NCI-H1694 (cell line): Measurements from ENCODE around the gene FOLR2.
"Not testable (repeated sequence)": the region's sequence is repeated elsewhere in the genome, so short reads cannot be mapped to it uniquely, and the experiment has no call there.

Experiments
- DNase-seq: peaks from one replicate; lab custom pipeline; 2025; lab: John Stamatoyannopoulos, UW

The FOLR2 gene

DNA sequence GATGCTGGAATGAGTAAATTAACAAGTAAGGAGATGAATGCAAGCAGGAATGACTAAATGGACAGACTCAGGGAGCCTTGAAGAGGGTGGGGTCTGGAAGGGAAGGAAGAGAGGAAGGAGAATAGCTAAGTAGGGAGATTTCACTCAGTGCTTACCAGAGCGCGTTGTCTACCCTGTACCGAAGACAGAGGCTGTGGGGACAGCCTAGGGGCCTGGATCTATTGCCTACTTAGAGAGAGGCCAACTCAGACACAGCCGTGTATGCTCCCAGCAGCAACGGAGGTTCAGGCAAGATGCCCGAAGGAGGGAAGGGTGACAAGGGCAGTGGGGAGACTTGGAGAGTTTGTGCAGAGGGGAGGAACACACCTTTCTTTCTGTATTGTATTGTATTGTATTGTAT is at the start of gene FOLR2:
TSS of gene FOLR2 (plus strand) at position 157 of the 400 bp plus-strand sequence. CDS start 1,791 bp downstream, outside the sequence.
- no peak for DNase-seq

DNA sequence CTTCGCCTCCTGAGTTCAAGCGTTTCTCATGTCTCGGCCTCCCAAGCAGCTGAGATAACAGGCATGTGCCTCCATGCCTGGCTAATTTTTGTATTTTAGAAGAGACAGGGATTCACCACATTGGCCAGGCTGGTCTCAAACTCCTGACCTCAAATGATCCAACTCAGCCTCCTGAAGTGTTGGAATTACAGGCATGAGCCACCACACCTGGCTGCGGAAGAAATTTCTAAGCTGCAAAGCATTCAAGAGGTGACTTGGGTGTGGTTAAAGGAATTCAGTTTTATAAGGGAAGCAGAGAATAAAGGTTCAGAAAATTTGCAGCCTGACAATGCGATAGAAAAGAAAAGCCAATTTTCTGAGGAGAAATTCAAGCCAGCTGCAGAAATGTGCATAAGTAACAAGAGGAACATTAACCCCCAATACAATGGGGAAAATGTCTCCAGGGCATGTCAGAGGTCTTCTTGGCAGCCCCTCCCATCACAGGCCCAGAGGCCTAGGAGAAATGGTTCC is 47.5 kb upstream of the FOLR2 start:
- DNase-seq = not testable (repeated sequence)

DNA sequence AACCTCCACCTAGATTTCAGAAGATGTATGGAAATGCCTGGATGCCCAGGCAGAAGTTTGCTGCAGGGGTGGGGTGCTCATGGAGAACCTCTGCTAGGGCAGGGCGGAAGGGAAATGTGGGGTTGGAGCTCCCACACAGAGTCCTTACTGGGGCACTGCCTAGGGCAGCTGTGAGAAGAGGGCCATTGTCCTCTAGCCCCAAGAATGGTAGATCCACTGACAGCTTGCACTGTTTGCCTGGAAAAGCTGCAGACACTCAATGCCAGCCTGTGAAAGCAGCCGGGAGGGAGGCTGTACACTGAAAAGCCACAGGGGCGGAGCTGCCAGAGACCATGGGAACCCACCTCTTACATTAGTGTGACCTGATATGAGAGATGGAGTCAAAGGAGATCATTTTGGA is 46.8 kb upstream of the FOLR2 start:
- DNase-seq = not testable (repeated sequence)

DNA sequence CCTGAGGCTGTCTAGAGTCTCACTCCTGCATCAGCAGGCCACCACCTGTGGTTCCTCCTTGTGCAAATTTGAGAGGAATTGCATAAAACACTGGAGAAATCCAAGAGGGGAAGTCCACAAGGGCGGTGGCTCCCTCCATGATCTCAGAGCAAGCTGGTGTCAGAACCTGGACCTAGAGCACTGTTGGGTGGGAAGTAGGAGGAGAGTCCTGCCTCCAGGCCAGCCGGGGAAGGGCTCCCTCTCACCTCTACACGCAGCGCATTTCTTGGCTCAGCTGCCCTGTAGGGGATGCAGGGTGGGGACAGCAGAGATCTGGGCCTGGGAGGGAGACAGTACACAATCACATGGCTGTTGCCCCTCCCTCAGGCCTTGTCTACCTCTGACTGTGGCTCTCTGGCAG is 44.6 kb upstream of the FOLR2 start:
- DNase-seq = not testable (repeated sequence)

DNA sequence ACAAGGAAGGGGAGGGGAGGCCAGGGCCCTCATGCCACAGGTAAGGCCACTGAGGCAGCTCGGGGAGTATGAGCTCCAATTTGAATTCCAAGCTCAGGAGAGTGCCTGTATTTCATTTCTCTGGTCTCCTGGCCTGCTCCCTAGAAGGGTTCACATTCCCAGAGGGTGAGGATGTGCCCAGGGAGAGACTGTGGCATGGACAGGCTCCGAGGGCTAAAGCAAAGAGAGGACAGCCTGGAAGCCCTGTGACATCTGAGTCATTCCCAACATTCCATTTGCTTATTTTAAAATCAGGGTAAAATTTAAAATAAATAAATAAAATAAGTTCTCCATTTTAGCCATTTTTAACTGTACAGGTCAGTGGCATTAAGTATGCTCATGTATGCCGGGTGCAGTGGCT is 43.3 kb upstream of the FOLR2 start:
- DNase-seq = no peak

DNA sequence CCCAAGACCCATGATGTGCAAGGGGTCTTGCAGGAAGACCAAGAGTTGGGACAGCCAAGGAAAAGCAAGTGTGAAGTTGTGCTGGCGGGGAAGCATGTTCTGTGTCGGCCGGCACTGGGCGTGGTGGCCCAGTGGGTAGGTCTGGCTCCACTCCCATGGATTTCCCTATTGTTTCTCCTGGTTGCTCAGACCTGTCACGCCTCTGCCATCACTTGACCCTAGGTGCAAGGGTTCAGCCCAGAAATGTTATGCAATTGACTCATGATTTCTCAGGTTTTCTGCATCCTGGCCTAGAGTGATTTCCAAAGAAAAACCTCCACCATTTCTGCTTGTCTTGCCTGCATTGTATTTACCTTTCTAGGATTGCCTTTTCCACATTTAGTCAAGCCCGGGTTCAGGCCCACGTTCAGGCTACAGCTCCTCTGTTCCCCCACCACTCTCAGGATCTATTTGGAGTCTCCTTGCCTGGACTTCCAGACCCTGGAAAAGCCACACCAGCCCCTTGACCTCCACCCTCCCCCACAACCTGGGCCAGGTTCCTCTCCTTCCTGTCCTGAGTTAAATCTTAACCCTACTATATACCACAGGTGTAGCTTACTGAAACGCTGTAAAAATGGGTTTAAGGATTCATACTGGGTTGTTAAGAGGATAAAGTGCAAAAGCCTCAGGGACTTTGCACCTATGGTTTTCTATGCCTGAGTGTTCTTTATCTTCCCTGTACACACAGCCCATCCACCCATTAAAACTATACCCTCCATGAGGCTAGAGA is 42.1 kb upstream of the FOLR2 start:
- DNase-seq = no peak

DNA sequence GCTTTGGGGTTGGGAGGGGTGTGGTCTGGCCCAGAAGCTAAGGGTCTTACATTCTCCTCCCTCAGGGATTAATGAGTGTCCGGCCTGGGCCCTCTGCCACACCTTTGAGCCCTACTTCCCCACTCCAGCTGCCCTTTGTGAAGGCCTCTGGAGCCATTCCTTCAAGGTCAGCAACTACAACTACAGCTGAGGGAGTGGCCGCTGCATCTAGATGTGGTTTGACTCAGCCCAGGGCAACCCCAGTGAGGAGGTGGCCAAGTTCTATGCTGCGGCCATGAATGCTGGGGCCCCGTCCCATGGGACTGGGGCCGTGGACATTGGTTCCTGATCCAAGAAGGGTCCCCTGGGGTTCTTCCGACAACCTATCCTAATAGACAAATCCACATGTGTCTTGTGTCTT is 38.9 kb upstream of the FOLR2 start:
- DNase-seq = no peak

DNA sequence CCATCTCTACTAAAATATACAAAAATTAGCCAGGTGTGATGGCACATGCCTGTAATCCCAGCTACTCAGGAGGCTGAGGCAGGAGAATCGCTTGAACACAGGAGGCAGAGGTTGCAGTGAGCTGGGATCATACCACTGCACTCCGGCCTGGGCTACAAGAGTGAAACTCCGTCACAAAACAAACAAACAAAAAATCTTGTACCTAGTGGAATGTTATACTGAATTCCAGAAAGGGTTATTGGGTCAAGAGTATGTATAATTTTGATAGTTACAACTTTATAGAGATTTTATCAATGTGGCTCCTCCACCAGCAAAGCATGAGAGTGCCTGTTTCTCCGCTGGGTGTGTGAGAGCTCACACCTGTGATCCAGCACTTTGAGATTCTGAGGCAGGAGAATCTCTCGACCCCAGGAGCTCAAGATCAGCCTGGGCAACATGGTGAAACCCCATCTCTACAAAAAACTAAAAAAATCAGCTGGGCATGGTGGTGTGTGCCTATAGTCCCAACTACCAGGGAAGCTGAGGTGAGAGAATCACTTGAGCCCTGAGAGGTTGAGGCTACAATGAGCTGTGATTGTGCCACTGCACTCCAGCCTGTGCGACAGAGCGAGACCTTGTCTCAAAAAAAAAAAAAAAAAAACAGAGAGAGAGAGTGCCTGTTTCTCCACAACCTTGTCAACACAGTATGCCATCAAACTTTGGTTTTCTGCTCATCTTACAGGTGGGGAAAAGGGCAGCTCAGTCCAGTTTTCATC is 37.4 kb upstream of the FOLR2 start:
- no peak for DNase-seq

DNA sequence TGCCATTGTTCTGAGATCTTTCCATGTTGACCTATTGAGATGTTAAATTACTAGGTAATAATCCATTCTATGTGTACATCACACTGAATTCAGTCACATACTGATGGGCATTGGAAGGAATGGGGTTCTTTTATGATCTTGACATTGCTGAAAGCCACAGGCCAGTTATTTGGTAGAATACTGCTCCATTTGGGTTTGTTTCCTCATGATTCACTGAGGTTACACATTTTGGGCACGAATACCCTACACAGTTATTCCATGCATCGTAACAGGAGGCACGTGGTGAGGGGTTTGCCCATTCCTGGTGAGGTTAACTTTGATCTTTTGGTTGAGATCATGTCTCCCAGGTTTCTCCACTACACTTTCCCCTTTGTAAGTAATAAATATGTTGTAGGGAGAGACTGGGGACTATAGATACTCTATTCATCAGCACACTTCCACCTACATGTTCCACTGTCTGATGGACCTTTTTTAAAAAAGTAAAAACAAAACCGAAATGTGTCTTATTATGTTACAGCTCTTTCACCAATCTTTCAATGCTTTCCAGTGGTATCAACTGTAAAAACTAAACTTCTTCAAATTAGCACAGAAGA is 36.7 kb upstream of the FOLR2 start:
- no peak for DNase-seq

DNA sequence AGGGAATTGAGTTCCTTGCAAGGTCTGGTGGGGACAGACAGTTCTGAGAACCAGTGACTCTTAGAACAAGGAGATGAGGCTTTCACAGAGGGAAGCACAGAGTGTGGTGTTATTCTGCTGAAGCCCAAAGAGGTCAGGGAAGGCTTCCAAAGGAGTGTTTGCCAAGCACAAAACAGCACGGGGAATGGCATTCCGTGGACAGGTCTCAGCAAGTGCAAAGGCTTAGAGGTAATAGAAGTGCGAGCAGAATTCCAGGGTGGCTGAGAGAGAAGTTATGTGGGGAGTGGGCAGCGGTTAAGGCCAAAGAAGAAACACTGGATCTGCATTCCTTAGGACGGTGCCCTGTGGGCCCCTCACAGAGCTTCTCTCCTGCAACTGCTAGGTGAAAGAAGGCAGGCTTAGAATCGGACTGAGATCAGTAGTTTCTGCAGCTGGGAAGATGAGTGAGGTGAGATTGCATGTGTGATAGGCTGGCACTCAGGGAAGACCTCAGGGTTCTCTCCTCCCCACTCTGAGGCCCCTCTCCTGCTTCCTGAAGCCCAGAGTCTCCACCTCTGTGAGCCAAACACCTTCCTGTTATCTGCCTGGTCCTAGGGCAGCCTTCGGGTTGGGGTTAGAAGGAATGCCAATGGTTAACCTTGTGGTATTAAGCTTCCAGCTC is 35.6 kb upstream of the FOLR2 start:
- not testable (repeated sequence) for DNase-seq

DNA sequence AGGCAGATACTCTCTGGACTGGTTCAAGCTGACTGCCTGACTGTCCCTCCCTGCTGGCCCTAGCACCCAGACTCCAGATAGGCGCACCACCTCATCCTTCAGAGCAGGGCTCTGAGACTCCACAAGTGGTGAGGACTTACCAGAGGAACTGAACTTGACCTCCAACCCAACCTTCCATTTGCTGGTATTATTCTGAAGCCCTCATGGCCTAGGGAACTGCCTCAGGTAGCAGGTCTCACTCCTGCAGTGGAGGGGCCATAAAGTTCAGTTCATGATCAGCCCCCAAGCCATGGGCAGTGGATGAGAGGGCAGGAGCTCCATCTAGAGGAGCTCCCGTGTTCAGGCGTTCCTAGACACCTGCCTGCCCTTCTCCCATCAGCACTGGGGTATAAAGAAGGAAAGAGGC is 35.0 kb upstream of the FOLR2 start:
- DNase-seq = not testable (repeated sequence)

DNA sequence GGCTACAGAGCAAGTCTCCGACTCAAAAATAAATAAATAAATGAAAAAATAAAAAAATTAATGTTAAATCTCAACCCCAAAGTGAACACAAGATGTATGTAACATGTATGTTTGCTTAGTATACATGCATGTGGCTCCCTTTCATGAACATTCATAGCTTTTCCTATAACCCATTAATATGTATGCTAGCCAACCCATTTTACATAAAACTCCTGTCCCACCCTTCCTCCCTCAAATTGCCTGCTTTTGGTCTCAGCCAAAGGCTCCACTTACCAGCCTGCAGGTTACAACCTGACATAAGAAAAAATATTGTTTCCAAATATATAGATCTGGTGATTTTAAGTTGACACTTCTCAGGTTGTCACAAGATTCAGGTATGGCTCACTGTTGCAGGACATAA is 28.3 kb upstream of the FOLR2 start:
- DNase-seq = no peak

DNA sequence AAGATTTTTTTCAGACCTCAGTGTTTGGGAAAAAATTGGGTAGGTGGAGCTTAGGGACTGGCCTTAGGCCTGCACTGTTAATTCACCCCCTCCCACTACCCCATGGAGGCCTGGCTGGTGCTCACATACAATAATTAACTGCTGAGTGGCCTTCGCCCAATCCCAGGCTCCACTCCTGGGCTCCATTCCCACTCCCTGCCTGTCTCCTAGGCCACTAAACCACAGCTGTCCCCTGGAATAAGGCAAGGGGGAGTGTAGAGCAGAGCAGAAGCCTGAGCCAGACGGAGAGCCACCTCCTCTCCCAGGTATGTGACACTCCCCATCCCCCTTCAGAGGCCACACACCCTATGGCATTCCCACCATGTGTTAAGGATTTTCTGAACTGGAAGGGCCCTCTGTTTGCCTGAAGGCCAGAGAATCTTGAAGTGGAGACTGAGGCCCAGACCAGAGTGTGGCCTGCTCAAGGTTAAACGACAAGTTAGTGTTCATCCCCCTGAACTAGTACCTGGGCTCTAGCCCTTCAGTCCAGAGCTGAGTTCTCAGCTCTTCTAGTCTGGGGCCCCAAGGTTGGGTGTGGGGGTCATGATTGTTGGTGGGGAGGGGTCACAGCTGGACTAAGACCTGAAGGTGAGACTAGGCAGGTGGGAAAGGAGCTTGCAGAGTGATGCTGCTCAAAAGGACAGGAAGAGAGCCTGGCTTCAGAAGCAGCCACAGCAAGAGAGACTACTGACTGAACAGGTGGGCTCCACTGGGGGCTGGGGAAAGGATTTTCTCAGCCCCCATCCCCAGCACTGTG is 26.9 kb upstream of the FOLR2 start:
- DNase-seq = no peak

DNA sequence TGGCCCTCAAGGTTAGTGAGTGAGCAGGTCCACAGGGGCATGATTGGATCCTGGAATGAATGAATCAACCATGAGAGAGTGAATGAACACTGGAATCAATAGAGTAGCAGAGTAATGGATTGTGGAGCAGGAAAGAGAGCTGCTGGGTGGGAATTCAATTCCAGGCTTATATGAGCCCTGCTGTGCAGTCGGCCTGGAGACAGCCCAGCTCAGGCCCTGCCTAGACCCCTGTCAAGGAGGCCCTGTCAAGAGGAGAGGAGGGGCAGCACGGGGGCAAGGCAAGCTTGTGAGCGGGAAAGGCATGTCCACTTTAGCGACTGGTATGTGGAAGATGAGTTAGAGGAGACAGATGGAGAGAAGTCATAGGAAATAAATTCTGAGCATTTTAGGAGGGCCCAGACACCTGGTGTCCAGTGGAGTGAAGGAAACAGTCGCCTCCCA is 25.9 kb upstream of the FOLR2 start:
- no peak for DNase-seq

DNA sequence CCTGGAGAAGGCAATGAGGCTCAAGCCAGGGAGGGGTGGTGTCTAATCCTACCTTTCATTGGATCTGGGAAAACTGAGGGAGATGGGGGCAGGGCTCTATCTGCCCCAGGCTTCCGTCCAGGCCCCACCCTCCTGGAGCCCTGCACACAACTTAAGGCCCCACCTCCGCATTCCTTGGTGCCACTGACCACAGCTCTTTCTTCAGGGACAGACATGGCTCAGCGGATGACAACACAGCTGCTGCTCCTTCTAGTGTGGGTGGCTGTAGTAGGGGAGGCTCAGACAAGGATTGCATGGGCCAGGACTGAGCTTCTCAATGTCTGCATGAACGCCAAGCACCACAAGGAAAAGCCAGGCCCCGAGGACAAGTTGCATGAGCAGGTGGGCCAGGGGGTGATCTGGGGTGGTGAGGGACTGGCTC is 24.6 kb upstream of the FOLR2 start, which contains the start of gene FOLR1:
TSS of gene FOLR1 (plus strand) at position 180 of the 421 bp plus-strand sequence. CDS start at position 214, 34 bp downstream.
- DNase-seq = no peak

DNA sequence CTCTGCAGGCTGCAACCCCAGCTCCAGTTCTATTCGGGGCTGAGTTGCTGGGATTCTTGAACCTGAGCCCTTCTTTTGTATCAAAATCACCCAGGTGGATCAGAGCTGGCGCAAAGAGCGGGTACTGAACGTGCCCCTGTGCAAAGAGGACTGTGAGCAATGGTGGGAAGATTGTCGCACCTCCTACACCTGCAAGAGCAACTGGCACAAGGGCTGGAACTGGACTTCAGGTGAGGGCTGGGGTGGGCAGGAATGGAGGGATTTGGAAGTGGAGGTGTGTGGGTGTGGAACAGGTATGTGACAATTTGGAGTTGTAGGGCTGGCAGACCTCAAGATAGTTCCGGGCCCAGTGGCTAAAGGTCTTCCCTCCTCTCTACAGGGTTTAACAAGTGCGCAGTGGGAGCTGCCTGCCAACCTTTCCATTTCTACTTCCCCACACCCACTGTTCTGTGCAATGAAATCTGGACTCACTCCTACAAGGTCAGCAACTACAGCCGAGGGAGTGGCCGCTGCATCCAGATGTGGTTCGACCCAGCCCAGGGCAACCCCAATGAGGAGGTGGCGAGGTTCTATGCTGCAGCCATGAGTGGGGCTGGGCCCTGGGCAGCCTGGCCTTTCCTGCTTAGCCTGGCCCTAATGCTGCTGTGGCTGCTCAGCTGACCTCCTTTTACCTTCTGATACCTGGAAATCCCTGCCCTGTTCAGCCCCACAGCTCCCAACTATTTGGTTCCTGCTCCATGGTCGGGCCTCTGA is 20.9 kb upstream of the FOLR2 start:
- DNase-seq = no peak

DNA sequence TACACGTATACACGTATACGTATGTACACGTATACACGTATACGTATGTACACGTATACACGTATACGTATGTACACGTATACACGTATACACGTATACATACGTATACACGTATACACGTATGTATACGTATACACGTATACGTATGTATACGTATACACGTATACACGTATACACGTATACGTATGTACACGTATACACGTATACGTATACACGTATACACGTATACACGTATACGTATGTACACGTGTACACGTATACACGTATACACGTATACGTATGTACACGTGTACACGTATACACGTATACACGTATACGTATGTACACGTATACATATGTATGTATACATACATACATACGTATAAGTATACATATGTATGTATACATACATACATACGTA is 15.1 kb upstream of the FOLR2 start:
- not testable (repeated sequence) for DNase-seq

DNA sequence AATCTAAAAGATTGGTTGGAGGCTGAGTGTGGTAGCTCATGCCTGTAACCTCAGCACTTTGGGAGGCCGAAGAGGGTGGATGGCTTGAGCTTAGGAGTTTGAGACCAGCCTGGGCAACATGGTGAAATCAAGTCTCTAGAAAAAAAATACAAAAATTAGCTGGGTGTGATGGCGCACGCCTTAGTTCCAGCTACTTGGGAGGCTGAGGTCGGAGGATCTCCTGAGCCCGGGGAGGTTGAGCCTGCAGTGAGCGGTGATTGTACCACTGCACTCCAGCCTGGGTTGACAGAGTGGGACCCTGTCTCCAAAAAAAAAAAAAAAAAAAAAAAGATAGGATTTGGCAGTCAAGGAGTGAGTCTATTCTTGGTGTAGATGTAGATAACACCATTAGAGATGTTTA is 14.0 kb upstream of the FOLR2 start:
- DNase-seq = no peak

DNA sequence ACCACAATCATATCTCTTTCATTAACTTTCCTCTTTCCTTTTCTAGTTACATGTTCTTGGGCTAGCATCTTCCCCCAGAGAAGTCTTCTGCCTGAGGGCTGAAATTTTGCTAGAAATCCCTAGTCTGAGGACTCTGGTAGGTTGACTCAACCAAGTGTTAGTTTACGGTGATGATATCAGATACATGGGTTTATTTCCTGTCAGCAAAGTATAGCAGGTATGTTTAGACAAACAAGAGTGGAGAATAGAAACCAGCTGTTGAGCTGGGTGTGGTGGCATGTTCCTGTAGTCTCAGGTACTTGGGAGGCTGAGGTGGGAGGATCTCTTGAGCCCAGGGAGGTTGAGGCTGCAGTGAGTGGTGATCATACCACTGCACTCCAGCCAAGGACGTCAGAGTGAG is 13.4 kb upstream of the FOLR2 start:
- DNase-seq = no peak

DNA sequence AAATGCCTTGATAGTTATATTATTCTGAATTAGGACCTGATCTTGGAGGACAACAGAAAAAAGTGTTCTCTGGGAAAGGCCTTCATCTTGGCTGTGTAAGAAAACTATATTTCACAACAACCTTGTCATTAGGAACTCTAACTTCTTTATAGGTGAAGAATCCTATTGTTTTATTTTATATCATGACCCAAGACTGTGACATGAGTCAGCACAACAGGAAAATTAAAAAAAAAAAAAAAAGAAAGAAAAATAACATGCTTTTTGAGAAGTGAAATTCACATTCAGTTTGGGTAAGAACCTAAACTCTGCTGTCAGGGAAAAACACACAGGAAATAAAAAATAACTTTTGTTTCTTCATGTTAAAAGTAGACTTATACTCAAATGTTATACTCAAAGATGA is 11.7 kb upstream of the FOLR2 start:
- DNase-seq = no peak
